ENCODE measurements around the gene TMEM255B. TPM values are rescaled to one million over a fixed set of nuclear protein-coding genes. Genes with fewer than 3 reads are reported as not detected.

TMEM255B gene
- total and polyA plus RNA-seq, 2 of the 4 experiments (the other 2 are of a cell fraction) = 0.36 to 0.94 TPM

GRCh38 chr13:113732176-113732960 is 26.7 kb upstream of the TMEM255B start:
- Histone ChIP-seq H2BK120ac (ENCODE audit: low read depth, low read length) (no peak overlapping the region), H3K27ac (ENCODE audit: insufficient read depth, low read length) (no peak overlapping the region), H3K4ac (ENCODE audit: low read depth, low read length) (no peak overlapping the region), H3K14ac (replicated peaks; ENCODE audit: low read depth, low read length) (no peak overlapping the region), H3K79me1 (ENCODE audit: low read depth in 1 of 2, low read length in 2 of 2) (no peaks in the 10 kb centered on the region), H3K27me3 (ENCODE audit: control insufficient read depth, insufficient read depth, low read length) (peaks cover 46% of the 10 kb centered on the region), H3K9ac (ENCODE audit: low read depth, low read length) (no peak overlapping the region), H4K20me1 (ENCODE audit: insufficient read depth, low read length) (0 out of 2 replicates have a peak, but pooled peaks cover 4% of the 10 kb centered on the region), H3K9me1 (ENCODE audit: insufficient read depth, low read length) (peaks cover 6% of the 10 kb centered on the region; the same call in 1 of the 2 replicates), H3K4me2 (ENCODE audit: low read depth, low read length) (no peak overlapping the region), H2AK5ac (ENCODE audit: low read depth, low read length) (no peak overlapping the region), H4K5ac (ENCODE audit: low read depth, low read length) (no peak overlapping the region), H3K9me3 (ENCODE audit: control insufficient read depth, insufficient read depth, low read length) (no peaks in the 10 kb centered on the region), H2AFZ (replicated peaks; ENCODE audit: low read length, poor library complexity) (no peak overlapping the region), H3K4me3 (ENCODE audit: insufficient read depth, low read depth, low read length) (no peak overlapping the region), H3K4me1 (ENCODE audit: control insufficient read depth, insufficient read depth, low read length) (no peaks in the 10 kb centered on the region; the same call in 1 of the 2 replicates), H2AK9ac (replicated peaks; ENCODE audit: low read depth, low read length, poor library complexity) (no peak overlapping the region), H3K23ac (ENCODE audit: low read depth, low read length) (no peak overlapping the region), H4K8ac (ENCODE audit: low read depth in 2 of 2, low read length in 2 of 2) (no peak overlapping the region), H4K91ac (ENCODE audit: insufficient read depth, low read depth, low read length) (no peak overlapping the region), H2BK15ac (ENCODE audit: low read depth, low read length) (no peak overlapping the region), H3K36me3 (ENCODE audit: control insufficient read depth, insufficient read depth, low read length) (no peaks in the 10 kb centered on the region), H2BK5ac (ENCODE audit: low read depth, low read length, poor library complexity, severe bottlenecking) (no peak overlapping the region), H2BK20ac (ENCODE audit: low read depth, low read length) (no peak overlapping the region), H3K18ac (ENCODE audit: low read depth, low read length) (no peak overlapping the region), H3K56ac (ENCODE audit: extremely low read depth, insufficient read depth, low read length) (no peak overlapping the region)
- in situ Hi-C loops (cut with MboI; ENCODE audit: low sequenced_read_pairs) = no loop called here
- TF ChIP-seq RAD21 (IDR thresholded peaks at IDR 0.05; ENCODE audit: low read length) (no peak), MXI1 (IDR thresholded peaks at IDR 0.05; ENCODE audit: borderline replicate concordance, low read depth, low read length) (no peak), CHD1 (IDR thresholded peaks at IDR 0.05; ENCODE audit: low read depth, low read length) (no peak), CTCF (conservative IDR thresholded peaks at IDR 0.05; ENCODE audit: low read depth, low read length) (no peak), POLR2A (IDR thresholded peaks at IDR 0.05; ENCODE audit: low read depth, low read length) (no peak), NFE2L2 (IDR thresholded peaks at IDR 0.05; ENCODE audit: low read depth, low read length) (no peak), USF2 (IDR thresholded peaks at IDR 0.05; ENCODE audit: low read depth, low read length) (no peak), MAZ (IDR thresholded peaks at IDR 0.05; ENCODE audit: borderline replicate concordance, low read depth, low read length) (no peak), MAFK (IDR thresholded peaks at IDR 0.05; ENCODE audit: low read depth, low read length) (no peak)
- TF ChIP-seq, protein P1, sequence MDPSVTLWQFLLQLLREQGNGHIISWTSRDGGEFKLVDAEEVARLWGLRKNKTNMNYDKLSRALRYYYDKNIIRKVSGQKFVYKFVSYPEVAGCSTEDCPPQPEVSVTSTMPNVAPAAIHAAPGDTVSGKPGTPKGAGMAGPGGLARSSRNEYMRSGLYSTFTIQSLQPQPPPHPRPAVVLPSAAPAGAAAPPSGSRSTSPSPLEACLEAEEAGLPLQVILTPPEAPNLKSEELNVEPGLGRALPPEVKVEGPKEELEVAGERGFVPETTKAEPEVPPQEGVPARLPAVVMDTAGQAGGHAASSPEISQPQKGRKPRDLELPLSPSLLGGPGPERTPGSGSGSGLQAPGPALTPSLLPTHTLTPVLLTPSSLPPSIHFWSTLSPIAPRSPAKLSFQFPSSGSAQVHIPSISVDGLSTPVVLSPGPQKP (IDR thresholded peaks at IDR 0.05; ENCODE audit: borderline replicate concordance, low read depth, low read length) = no peak
- BruUV-seq (replicated peaks) = no TSS peak
- 92% methylated on average over 10 of the region's 29 CpGs; no CpG with 5 or more reads in 1 of the 2 experiments for WGBS, 2 experiments (ENCODE audit: extremely low coverage in 2 of 2, insufficient read length in 1 of 2)
- POLR2A ChIA-PET (ENCODE audit: unreplicated experiment) = no interaction called here
- intact Hi-C loops (cut with micrococcal nuclease) = no loop called here
- DNase-seq (no peak), ATAC-seq (ENCODE audit: low read depth) (no peak)
- dilution Hi-C loops (cut with HindIII; ENCODE audit: low sequenced_read_pairs, unreplicated experiment) = no loop called here
- CTCF ChIA-PET = no interaction called here

Data from IMR-90 (cell line).